MM.1S (cell line): Measurements from ENCODE around the gene XXYLT1.
"Not testable (repeated sequence)": the region's sequence is repeated elsewhere in the genome, so short reads cannot be mapped to it uniquely, and the experiment has no call there.

ENCODE experiments used
- DNase-seq: peaks from one replicate; pipeline ENCODE4 v3.0.0-alpha.2; 2015
- H2AFZ ChIP-seq: fragments of 300-600 bp; sonication (generic); 2 replicates; pipeline ENCODE4 v1.6.0; 2016; ENCODE audit warnings: antibody characterized with exemption, low read length
- H3F3A ChIP-seq: fragments of 300-600 bp; sonication (generic); 2 replicates; pipeline ENCODE4 v1.6.1; 2016; ENCODE audit warnings: mild to moderate bottlenecking, antibody characterized with exemption, low read length, moderate library complexity, mixed read lengths; ENCODE audit not compliant: insufficient read depth
- H3K27ac ChIP-seq: fragments of 300-600 bp; sonication (generic); 2 replicates; pipeline ENCODE4 v1.5.1; 2016; ENCODE audit warnings: mild to moderate bottlenecking, low read length
- H3K27me3 ChIP-seq: fragments of 300-600 bp; sonication (generic); replicated peaks from 2 replicates; pipeline ENCODE4 v1.6.0; 2016; ENCODE audit warnings: low read length; ENCODE audit not compliant: insufficient read depth
- H3K36me3 ChIP-seq: fragments of 300-600 bp; sonication (generic); replicated peaks from 2 replicates; pipeline ENCODE4 v1.6.1; 2016; ENCODE audit warnings: mild to moderate bottlenecking, low read length, mixed read lengths; ENCODE audit not compliant: insufficient read depth
- H3K4me1 ChIP-seq: fragments of 300-600 bp; sonication (generic); 2 replicates; pipeline ENCODE4 v1.6.1; 2016; ENCODE audit warnings: low read length, mixed read lengths
- H3K4me2 ChIP-seq: fragments of 300-600 bp; sonication (generic); 2 replicates; pipeline ENCODE4 v1.6.0; 2016; ENCODE audit warnings: low read depth, low read length
- H3K4me3 ChIP-seq: fragments of 300-600 bp; sonication (generic); 2 replicates; pipeline ENCODE4 v1.5.1; 2016; ENCODE audit warnings: low read length, mixed read lengths
- H3K79me2 ChIP-seq: fragments of 300-600 bp; sonication (generic); 2 replicates; pipeline ENCODE4 v1.6.1; 2016; ENCODE audit warnings: mixed run types, low read length, mixed read lengths
- H3K9ac ChIP-seq: fragments of 300-600 bp; sonication (generic); 2 replicates; pipeline ENCODE4 v1.6.1; 2016; ENCODE audit warnings: low read length, mixed read lengths
- H3K9me2 ChIP-seq: fragments of 300-600 bp; sonication (generic); replicated peaks from 2 replicates; pipeline ENCODE4 v1.6.1; 2016; ENCODE audit warnings: mild to moderate bottlenecking, low read length, mixed read lengths; ENCODE audit not compliant: insufficient read depth
- H3K9me3 ChIP-seq: fragments of 300-600 bp; sonication (generic); replicated peaks from 2 replicates; pipeline ENCODE4 v1.6.1; 2016; ENCODE audit warnings: mild to moderate bottlenecking, low read length, mixed read lengths; ENCODE audit not compliant: insufficient read depth
- H4K20me1 ChIP-seq: fragments of 300-600 bp; sonication (generic); 2 replicates; pipeline ENCODE4 v1.6.1; 2016; ENCODE audit warnings: mild to moderate bottlenecking, low read length, moderate library complexity, mixed read lengths; ENCODE audit not compliant: insufficient read depth
- EZH2 ChIP-seq: fragments of 300-600 bp; sonication (generic); optimal IDR thresholded peaks from 2 replicates; pipeline ENCODE3; 2017; ENCODE audit warnings: low read depth, mild to moderate bottlenecking, antibody characterized with exemption, low read length, mixed read lengths
- EZH2phosphoT487 ChIP-seq: fragments of 300-600 bp; sonication (generic); IDR thresholded peaks from 2 replicates; pipeline ENCODE4 v1.6.1; 2018; ENCODE audit warnings: antibody characterized with exemption, low read length
- TF ChIP-seq, protein P1 (sequence below): fragments of 300-600 bp; sonication (generic); IDR thresholded peaks from 2 replicates; pipeline ENCODE4 v1.5.1; 2016; ENCODE audit warnings: antibody characterized with exemption, low read length, mixed read lengths

XXYLT1 gene

DNA sequence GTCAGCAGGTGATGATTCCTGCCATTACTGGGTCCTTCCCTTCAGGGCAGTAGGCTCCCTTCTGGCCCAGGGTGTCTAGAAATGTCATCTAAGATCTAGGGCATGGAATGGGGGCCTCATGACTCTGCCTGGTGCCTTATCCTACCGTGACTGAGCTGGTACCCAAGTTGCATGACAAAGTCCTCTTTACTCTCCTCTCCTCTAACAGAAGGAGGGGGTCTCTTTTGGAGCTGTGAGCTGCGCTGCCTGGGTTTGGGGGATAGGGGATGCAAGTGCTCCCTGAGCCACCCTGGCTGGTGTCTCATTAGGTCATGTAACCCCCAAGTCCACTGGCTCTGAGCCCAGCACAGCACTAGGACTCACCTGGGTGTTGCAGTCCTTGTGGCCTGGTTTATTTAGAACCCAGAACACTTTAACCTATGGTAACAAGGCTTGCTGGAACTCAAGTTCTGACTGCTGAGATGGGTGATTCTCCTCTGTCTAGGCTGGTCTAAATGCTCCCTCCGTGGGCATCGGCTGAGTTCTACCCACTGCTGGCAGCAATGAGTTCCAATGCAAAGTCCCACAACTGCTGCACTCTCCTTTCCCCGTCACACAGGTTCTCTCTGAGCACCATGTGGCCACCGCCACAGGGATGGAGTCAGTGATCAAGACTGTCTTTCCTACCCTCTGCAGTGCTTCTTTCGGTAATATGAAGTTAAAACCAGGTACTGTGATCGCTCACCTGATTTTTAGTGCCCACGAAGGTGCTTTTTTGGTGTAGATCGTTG, 34.0 kb downstream of the XXYLT1 start:
- Histone ChIP-seq H3K36me3 (no peaks in the 10 kb centered on the region), H3K9me2 (no peaks in the 10 kb centered on the region), H3K27ac (no peak overlapping the region), H3K27me3 (no peaks in the 10 kb centered on the region), H2AFZ (no peak overlapping the region), H3K4me1 (no peaks in the 10 kb centered on the region), H3K9ac (no peak overlapping the region), H3K9me3 (no peaks in the 10 kb centered on the region), H3F3A (no peaks in the 10 kb centered on the region), H4K20me1 (no peaks in the 10 kb centered on the region), H3K4me3 (no peak overlapping the region), H3K79me2 (no peaks in the 10 kb centered on the region), H3K4me2 (no peak overlapping the region)
- no peak for DNase-seq
- TF ChIP-seq EZH2, result no peak
- no peak for TF ChIP-seq EZH2phosphoT487
- TF ChIP-seq, protein P1, sequence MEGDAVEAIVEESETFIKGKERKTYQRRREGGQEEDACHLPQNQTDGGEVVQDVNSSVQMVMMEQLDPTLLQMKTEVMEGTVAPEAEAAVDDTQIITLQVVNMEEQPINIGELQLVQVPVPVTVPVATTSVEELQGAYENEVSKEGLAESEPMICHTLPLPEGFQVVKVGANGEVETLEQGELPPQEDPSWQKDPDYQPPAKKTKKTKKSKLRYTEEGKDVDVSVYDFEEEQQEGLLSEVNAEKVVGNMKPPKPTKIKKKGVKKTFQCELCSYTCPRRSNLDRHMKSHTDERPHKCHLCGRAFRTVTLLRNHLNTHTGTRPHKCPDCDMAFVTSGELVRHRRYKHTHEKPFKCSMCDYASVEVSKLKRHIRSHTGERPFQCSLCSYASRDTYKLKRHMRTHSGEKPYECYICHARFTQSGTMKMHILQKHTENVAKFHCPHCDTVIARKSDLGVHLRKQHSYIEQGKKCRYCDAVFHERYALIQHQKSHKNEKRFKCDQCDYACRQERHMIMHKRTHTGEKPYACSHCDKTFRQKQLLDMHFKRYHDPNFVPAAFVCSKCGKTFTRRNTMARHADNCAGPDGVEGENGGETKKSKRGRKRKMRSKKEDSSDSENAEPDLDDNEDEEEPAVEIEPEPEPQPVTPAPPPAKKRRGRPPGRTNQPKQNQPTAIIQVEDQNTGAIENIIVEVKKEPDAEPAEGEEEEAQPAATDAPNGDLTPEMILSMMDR, result no peak

DNA sequence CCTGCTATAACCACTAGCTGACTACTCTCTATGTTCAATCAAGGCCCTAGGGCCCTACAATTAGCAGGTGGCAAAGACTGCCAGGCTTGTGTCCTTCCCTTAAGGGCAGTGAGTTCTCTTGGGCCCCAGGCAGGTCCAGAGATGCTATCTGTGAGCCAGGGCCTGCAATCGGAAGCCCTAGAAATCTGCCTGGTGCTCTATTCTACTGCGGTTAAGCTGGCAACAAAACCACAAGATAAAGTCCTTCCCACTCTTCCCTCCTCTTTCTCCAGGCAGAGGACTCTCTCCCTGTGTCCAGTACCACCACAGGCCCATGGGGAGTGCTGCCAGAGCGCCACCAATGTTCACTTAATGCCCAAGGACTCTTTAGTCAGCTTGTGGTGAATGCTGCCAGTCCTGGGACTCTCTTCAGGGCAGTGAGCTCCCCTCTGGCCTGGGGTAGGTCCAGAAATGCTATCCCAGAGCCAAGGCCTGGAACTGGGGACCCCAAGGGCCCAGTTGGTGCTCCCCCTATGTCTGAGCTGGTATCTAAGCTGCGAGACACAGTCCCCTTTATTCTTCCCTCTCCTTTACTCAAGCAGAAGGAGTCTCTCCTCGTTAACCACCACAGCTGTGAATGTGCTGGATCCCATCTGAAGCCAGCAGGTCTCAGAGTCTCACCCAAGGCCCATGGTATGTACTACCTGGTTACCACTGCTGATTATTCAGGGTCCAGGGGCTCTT, 34.7 kb downstream of the XXYLT1 start:
- Histone ChIP-seq H3K9me2 (no peaks in the 10 kb centered on the region), H3F3A (no peaks in the 10 kb centered on the region), H3K79me2 (no peaks in the 10 kb centered on the region), H2AFZ (no peak overlapping the region), H4K20me1 (no peaks in the 10 kb centered on the region), H3K9ac (no peak overlapping the region), H3K27me3 (no peaks in the 10 kb centered on the region), H3K4me1 (no peaks in the 10 kb centered on the region), H3K4me3 (no peak overlapping the region), H3K4me2 (no peak overlapping the region), H3K36me3 (no peaks in the 10 kb centered on the region), H3K9me3 (no peaks in the 10 kb centered on the region), H3K27ac (no peak overlapping the region)
- TF ChIP-seq EZH2 (no peak), EZH2phosphoT487 (no peak)
- TF ChIP-seq, protein P1, result no peak
- DNase-seq, result no peak

DNA sequence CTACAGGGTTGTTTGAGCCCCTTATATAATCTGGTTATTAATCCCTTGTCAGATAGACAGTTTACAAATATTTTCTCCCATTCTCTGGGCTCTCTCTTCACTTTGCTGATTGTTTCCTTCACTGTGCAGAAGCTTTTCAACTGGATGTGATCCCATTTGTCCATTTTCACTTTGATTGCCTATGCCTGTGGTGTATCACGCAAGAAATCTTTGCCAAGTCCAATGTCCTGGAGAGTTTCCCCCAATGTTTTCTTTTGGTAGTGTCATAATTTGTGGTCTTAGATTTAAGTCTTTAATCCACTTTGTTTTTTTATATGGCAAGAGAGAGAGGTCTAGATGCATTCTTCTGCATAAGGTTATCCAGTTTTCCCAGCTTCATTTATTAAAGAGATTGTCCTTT, 40.7 kb downstream of the XXYLT1 start:
- no peak for TF ChIP-seq EZH2
- no peak for TF ChIP-seq EZH2phosphoT487
- TF ChIP-seq, protein P1, result no peak
- Histone ChIP-seq H4K20me1 (no peaks in the 10 kb centered on the region), H3K36me3 (no peaks in the 10 kb centered on the region), H3F3A (no peaks in the 10 kb centered on the region), H3K4me1 (no peaks in the 10 kb centered on the region), H3K9me3 (no peaks in the 10 kb centered on the region), H2AFZ (no peak overlapping the region), H3K27ac (no peak overlapping the region), H3K9me2 (no peaks in the 10 kb centered on the region), H3K4me3 (no peak overlapping the region), H3K4me2 (no peak overlapping the region), H3K9ac (no peak overlapping the region), H3K79me2 (no peaks in the 10 kb centered on the region), H3K27me3 (no peaks in the 10 kb centered on the region)
- no peak for DNase-seq

DNA sequence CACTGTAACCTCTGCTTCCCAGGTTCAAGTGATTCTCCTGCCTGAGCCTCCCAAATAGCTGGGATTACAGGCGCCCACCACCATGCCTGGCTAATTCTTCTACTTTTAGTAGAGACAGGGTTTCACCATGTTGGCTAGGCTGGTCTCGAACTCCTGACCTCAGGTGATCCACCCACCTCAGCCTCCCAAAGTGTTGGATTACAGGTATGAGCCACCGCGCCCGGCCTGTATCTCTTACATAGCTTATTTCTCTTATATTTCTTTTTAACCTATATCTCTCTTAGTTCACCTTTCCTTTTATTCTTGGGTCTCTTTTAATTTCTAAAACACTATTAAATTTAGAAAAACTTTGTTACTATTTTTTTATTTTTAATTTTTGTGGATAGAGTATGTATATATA, 42.1 kb downstream of the XXYLT1 start:
- not testable (repeated sequence) for H4K20me1 ChIP-seq, H3K27ac ChIP-seq, H3K4me2 ChIP-seq, H3F3A ChIP-seq, H3K9ac ChIP-seq, H3K79me2 ChIP-seq, H3K4me1 ChIP-seq, H3K9me3 ChIP-seq, DNase-seq, H3K9me2 ChIP-seq, H3K27me3 ChIP-seq, H3K36me3 ChIP-seq, H3K4me3 ChIP-seq, H2AFZ ChIP-seq
